K562 treated with DMSO at 1 percent for 12 hours (cell line): ENCODE results near the gene PLXNB1. TPM values are rescaled to one million over a fixed set of nuclear protein-coding genes. Genes with fewer than 3 reads are reported as not detected.

Experiments
- total RNA-seq: library from RNA; unstranded; fragments of 300-600 nt; gene quantifications from 2 replicates; pipeline ENCODE4 v1.2.3, GENCODE V29; 2022; ENCODE audit not compliant: insufficient read depth

PLXNB1 gene, protein sequence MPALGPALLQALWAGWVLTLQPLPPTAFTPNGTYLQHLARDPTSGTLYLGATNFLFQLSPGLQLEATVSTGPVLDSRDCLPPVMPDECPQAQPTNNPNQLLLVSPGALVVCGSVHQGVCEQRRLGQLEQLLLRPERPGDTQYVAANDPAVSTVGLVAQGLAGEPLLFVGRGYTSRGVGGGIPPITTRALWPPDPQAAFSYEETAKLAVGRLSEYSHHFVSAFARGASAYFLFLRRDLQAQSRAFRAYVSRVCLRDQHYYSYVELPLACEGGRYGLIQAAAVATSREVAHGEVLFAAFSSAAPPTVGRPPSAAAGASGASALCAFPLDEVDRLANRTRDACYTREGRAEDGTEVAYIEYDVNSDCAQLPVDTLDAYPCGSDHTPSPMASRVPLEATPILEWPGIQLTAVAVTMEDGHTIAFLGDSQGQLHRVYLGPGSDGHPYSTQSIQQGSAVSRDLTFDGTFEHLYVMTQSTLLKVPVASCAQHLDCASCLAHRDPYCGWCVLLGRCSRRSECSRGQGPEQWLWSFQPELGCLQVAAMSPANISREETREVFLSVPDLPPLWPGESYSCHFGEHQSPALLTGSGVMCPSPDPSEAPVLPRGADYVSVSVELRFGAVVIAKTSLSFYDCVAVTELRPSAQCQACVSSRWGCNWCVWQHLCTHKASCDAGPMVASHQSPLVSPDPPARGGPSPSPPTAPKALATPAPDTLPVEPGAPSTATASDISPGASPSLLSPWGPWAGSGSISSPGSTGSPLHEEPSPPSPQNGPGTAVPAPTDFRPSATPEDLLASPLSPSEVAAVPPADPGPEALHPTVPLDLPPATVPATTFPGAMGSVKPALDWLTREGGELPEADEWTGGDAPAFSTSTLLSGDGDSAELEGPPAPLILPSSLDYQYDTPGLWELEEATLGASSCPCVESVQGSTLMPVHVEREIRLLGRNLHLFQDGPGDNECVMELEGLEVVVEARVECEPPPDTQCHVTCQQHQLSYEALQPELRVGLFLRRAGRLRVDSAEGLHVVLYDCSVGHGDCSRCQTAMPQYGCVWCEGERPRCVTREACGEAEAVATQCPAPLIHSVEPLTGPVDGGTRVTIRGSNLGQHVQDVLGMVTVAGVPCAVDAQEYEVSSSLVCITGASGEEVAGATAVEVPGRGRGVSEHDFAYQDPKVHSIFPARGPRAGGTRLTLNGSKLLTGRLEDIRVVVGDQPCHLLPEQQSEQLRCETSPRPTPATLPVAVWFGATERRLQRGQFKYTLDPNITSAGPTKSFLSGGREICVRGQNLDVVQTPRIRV (N-terminal part only)
- 3.1 and 19.1 TPM in 2 replicates for total RNA-seq

DNA sequence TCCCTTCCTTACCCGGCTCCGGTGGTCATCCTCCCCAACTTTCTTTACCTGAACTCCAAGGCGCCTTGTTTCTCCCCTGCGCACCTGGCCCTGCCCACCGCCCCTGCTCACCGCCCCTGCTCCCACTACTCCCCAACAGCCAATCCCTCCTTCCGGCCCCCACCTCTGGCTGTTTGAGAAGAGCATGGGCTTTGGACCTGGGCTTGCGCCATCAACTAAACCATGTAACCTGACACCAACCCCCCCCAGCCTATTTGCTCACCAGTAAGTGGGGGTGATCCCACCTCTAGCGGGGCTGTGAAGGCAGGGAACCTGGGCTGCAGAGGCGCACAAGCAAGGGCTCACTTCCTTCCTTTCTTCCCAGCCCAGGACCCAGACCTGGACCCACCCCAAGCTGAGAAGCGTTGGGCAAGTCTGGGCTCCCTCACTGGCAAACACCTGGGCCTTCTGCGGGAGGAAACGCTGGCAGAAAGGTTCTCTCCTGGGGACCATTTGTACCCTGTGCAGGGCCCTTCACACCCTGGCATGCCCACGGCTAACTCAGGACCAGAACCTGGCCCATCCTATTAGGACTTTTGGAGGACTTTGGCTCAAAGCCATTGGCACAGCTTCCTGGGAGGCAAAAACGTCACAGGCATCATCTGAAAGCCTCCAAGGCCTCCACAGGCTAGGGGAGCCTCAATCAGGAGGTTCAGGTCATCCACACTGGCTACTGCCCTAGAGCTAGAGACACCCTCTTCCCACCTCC is at the start of gene PLXNB1:
PLXNB1 (minus strand) TSS at position 127 of the 748 bp plus-strand sequence. CDS start 5,475 bp downstream, outside the sequence.

DNA sequence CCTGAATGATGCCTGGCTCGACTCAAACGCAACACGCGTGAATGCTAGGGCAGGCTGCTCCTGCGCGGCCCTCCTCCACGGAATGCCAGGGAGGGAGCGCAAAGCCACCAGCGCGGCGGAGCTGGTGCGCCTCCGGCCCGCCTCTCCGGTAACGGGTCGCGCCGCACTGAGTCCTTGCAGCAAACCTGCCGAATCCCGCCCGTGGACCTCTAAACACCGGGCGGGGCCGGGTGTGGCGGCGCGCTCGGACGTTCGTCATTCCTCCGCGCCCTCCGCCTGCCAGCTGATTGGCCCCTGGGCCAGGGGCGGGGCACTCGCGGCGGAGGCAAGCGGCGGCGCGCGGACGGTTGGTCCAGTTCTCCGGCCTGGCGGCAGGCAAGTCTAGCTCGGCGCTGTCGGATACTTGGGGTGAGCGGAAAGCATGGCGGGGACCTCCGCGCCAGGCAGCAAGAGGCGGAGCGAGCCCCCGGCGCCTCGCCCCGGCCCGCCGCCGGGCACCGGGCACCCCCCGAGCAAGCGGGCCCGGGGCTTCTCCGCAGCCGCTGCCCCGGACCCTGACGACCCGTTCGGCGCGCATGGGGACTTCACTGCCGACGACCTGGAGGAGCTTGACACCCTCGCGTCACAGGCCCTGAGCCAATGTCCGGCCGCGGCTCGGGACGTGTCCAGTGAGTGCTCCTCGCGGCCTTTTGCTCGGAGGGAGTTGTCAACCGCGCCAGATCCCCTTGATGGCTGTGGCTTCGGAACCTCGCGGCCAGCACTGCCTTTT is 16.7 kb upstream of the PLXNB1 start, which contains the start of gene ATRIP:
ATRIP (plus strand) TSS at position 313 of the 769 bp plus-strand sequence; CDS start at position 422, 109 bp downstream.

DNA sequence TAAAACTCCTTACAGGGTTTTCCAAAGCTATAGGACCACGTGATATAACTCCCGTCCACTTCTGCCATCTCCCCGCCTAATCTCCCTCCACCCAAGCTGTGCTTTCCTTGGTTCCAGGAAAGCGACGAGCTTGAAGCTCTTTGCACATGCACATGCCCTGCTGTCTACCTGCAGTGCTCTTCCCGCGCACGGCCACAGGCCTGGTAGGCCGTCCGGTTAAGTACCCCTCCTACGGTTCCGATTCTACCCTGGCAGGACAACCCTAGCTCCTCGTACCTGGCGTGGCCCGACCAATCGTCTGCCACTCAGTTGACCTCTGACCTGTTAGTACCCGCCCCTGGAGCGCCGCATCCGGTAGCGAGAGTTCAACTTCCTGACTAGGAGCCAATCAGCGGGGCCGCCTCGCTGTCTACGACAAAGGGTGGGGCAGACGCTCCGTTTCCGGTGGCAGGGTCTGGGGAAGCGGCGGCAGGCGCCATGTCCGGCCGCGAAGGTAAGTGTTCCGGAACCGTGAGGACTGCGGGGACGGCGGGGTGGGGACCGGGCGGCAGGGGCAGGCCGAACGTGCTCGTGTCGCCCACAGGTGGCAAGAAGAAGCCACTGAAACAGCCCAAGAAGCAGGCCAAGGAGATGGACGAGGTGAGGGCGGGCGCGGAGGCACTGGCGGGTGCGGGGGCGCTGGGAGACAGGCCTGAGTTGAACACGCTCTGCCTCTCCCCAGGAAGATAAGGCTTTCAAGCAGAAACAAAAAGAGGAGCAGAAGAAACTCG is 10.1 kb upstream of the PLXNB1 start, which contains the start of the genes CCDC51 and TMA7:
CCDC51 (minus strand) TSS at position 300 of the 770 bp plus-strand sequence. CDS start 4,991 bp downstream, outside the sequence.
TMA7 (plus strand) TSS at position 438 of the 770 bp plus-strand sequence; CDS start at position 478, 40 bp downstream.

DNA sequence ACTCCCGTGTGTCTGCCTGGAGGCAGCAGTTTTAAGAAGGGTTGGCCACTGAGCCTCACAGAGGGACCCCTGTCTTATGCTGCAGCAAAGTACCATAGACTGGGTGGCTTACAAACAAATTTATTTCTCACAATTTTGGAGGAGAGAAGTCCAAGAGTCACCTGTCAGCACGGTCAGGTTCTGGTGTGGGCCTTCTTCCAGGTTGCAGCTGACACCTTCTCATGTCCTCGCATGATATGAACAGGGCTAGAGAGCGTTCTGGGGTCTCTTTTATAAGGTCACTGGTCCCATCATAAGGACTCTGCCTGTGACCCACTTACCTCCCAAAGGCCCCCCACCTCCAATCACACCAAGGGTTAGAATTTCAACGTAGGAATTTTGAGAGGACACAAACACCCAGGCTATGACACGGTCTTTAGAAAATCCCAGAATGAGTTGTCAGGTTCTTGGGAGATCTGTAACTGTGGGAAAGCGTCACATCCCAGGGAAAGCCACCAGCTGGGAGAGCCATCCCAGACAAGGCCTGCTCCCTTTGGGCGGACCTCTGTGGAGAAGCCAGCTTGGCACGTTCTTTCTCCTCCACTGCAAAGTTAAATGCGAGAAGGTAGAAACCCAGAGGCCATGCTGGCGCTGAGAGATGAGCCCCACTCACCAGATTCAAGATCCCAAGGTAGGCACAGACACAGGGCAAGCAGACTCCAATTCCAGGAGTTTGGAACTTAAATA is 58.1 kb downstream of the PLXNB1 start, which contains the start of gene FBXW12:
FBXW12 (plus strand) TSS at position 569 of the 726 bp plus-strand sequence. CDS start 549 bp downstream, outside the sequence.

Other genes with a start within 250 kb of the PLXNB1 start
- 15.0 and 36.6 TPM in 2 replicates for gene CDC25A, start 241.7 kb downstream of the PLXNB1 start, total RNA-seq
- not detected in 2 replicates for gene CAMP, start 206.6 kb downstream of the PLXNB1 start, total RNA-seq
- 4.0 and 13.0 TPM in 2 replicates for gene ZNF589, start 189.0 kb downstream of the PLXNB1 start, total RNA-seq
- gene NME6, start 128.7 kb downstream of the PLXNB1 start, total RNA-seq: 18.5 and 26.2 TPM in 2 replicates
- not detected in 2 replicates for gene SPINK8, start 96.4 kb downstream of the PLXNB1 start, total RNA-seq
- not detected in 2 replicates for gene FBXW12, start 57.9 kb downstream of the PLXNB1 start, total RNA-seq
- gene CCDC51, start 10.0 kb upstream of the PLXNB1 start, total RNA-seq: 10.2 and 11.5 TPM in 2 replicates
- 184 and 233 TPM in 2 replicates for gene TMA7, start 10.2 kb upstream of the PLXNB1 start, total RNA-seq
- 4.0 and 6.0 TPM in 2 replicates for gene ATRIP, start 16.7 kb upstream of the PLXNB1 start, total RNA-seq
- 86.7 and 106 TPM in 2 replicates for gene SHISA5, start 74.1 kb upstream of the PLXNB1 start, total RNA-seq
- gene PFKFB4, start 126.7 kb upstream of the PLXNB1 start, total RNA-seq: 5.8 and 9.7 TPM in 2 replicates
- gene UCN2, start 133.7 kb upstream of the PLXNB1 start, total RNA-seq: not detected in 2 replicates
- gene COL7A1, start 165.2 kb upstream of the PLXNB1 start, total RNA-seq: 3.9 and 4.3 TPM in 2 replicates
- gene UQCRC1, start 179.6 kb upstream of the PLXNB1 start, total RNA-seq: 312 and 325 TPM in 2 replicates
- gene TMEM89, start 191.7 kb upstream of the PLXNB1 start, total RNA-seq: not detected in 2 replicates
- 15.4 and 27.2 TPM in 2 replicates for gene SLC26A6, start 205.4 kb upstream of the PLXNB1 start, total RNA-seq
- 1.1 and 1.6 TPM in 2 replicates for gene CELSR3, start 232.8 kb upstream of the PLXNB1 start, total RNA-seq